Small intestine (tissue), 7 donors: Measurements from ENCODE around the gene SERPINA1. TPM values are rescaled to one million over a fixed set of nuclear protein-coding genes. Genes with fewer than 3 reads are reported as not detected.

Source experiments
- DNase-seq, 2 donors: peaks; one replicate each; pipeline versions ENCODE4 v3.0.0 to v3.0.0-alpha.2; 2013
- FAIRE-seq: peaks from 2 replicates; lab custom pipeline; 2012; peaks lifted over from hg19 to GRCh38; lab: Jason Lieb, UNC
- H3K27ac ChIP-seq, 3 donors: one replicate each; pipeline ENCODE4 v1.5.1; 2013; ENCODE audit warnings: low read length in 2 of 3, mild to moderate bottlenecking in 2 of 3, control low read depth in 1 of 3, inconsistent platforms in 1 of 3, low read depth in 1 of 3, moderate library complexity in 1 of 3
- H3K27me3 ChIP-seq, 3 donors: one replicate each; pipeline ENCODE4 v1.6.1; 2013; ENCODE audit warnings: low read length in 3 of 3, inconsistent platforms in 1 of 3; ENCODE audit not compliant: control insufficient read depth in 3 of 3, insufficient read depth in 3 of 3
- H3K36me3 ChIP-seq, 3 donors: one replicate each; pipeline ENCODE4 v1.6.1; 2013; ENCODE audit warnings: low read length in 3 of 3, inconsistent platforms in 1 of 3, low read depth in 1 of 3, mild to moderate bottlenecking in 1 of 3, moderate library complexity in 1 of 3; ENCODE audit not compliant: control insufficient read depth in 3 of 3, insufficient read depth in 2 of 3
- H3K4me1 ChIP-seq, 3 donors: one replicate each; pipeline ENCODE4 v1.6.1; 2013; ENCODE audit warnings: low read length in 2 of 3, inconsistent platforms in 1 of 3, low read depth in 1 of 3, mild to moderate bottlenecking in 1 of 3, moderate library complexity in 1 of 3; ENCODE audit not compliant: control insufficient read depth in 3 of 3, insufficient read depth in 2 of 3
- H3K4me3 ChIP-seq, 3 donors: one replicate each; pipeline ENCODE4 v1.5.1; 2013; ENCODE audit warnings: low read length in 3 of 3, control low read depth in 1 of 3, inconsistent platforms in 1 of 3, low read depth in 1 of 3, mild to moderate bottlenecking in 1 of 3, moderate library complexity in 1 of 3
- H3K9me3 ChIP-seq, 2 donors: one replicate each; pipeline ENCODE4 v1.6.1; 2013; ENCODE audit warnings: low read depth in 1 of 2, low read length in 1 of 2; ENCODE audit not compliant: control insufficient read depth in 2 of 2, insufficient read depth in 1 of 2
- WGBS, 3 donors: extraction: QIAGEN DNeasy Blood & Tissue Kit; methylation state at CpG; one replicate each; pipeline ENCODE4 v1.1.7; 2013; 5-methylcytosine and 5-hydroxymethylcytosine counted together
- polyA plus RNA-seq, 4 donors: library from polyadenylated mRNA; stranded (reverse) in 3 of 4; unstranded in 1 of 4; fragments of 200-250 nt in 3 of 4; fragments of 120-200 nt in 1 of 4; gene quantifications; one replicate each; pipeline versions ENCODE4 v1.2.1 to v1.2.3, GENCODE V29; 2013
- donor health status: healthy with polysubstance abuse.
- donor health status: control.
- donor health status: control.
- donor health status: Bipolar disorder and iron deficiency.
- donor health status: healthy.

The SERPINA1 gene
- polyA plus RNA-seq, 4 donors: 204 to 3,497 (median 330) TPM

- DNase-seq: no peak
- Histone ChIP-seq H3K36me3 (peaks cover 0 to 46% (median 0%) of the 10 kb centered on the region in 3 donors), H3K27ac (peak overlapping the region in 1 of 3 donors; percentile 57), H3K9me3 (no peaks in the 10 kb centered on the region), H3K4me1 (peaks cover 0 to 32% (median 2%) of the 10 kb centered on the region in 3 donors), H3K27me3 (no peaks in the 10 kb centered on the region), H3K4me3 (peak overlapping the region in 1 of 3 donors; percentile 13)
- no peak for FAIRE-seq
- 61 to 90% (median 72%) methylated on average over 7 of the region's 7 CpGs for WGBS, 3 donors
These were observed 4.1 kb downstream of the SERPINA1 start for GRCh38 chr14:94384342-94384741.

DNA sequence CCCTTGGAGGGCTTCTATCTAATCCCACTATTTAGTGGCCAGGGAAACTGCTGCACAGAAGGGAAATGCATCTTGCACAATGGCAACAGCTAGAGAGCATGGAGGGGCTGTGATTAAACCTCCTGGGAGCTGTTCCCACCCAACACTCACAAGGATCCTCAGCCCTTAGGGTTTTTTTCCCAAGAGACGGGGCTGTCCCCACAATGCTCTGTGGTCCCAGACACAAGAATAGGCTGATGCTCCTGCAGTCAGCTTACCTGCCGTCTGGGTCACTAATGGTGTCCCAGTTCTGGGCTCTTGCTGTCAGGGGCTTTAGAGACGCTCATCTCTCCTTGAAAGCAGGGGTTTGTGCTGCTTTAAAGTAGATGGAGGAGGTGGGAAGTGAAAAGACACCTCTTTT, 4.6 kb downstream of the SERPINA1 start:
- Histone ChIP-seq H3K4me1 (peaks cover 0 to 27% (median 2%) of the 10 kb centered on the region in 3 donors), H3K27me3 (no peaks in the 10 kb centered on the region), H3K27ac (peak overlapping the region in 1 of 3 donors; percentile 57), H3K9me3 (no peaks in the 10 kb centered on the region), H3K4me3 (peak overlapping the region in 1 of 3 donors; percentile 13), H3K36me3 (peaks cover 0 to 52% (median 0%) of the 10 kb centered on the region in 3 donors)
- FAIRE-seq: no peak
- WGBS, 3 donors: 81 to 91% (median 90%) methylated on average over 3 of the region's 3 CpGs
- no peak for DNase-seq

DNA sequence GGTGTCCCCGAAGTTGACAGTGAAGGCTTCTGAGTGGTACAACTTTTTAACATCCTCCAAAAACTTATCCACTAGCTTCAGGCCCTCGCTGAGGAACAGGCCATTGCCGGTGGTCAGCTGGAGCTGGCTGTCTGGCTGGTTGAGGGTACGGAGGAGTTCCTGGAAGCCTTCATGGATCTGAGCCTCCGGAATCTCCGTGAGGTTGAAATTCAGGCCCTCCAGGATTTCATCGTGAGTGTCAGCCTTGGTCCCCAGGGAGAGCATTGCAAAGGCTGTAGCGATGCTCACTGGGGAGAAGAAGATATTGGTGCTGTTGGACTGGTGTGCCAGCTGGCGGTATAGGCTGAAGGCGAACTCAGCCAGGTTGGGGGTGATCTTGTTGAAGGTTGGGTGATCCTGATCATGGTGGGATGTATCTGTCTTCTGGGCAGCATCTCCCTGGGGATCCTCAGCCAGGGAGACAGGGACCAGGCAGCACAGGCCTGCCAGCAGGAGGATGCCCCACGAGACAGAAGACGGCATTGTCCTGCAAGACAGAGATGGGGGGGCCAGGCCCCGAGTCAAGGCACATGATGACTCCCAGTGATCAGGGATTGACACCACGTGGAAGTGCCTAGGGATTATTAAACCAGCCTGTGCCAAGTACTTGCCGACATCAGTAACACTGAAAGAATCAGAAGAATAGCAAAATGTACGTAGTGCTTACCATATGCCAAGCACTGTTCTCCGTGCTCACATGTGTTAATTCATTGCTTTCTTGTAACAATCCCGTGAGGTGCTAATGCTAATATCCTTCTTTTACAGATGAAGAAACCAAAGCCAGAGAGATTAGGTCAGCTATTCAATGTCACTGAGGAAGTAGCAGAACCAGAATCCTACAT, 5.4 kb downstream of the SERPINA1 start:
- Histone ChIP-seq H3K36me3 (peaks cover 0 to 60% (median 0%) of the 10 kb centered on the region in 3 donors), H3K27ac (no peak overlapping the region), H3K4me1 (peaks cover 0 to 25% (median 2%) of the 10 kb centered on the region in 3 donors), H3K4me3 (peak overlapping the region in 1 of 3 donors; percentile 13), H3K9me3 (no peaks in the 10 kb centered on the region), H3K27me3 (no peaks in the 10 kb centered on the region)
- FAIRE-seq: no peak
- no peak for DNase-seq
- WGBS, 3 donors: 86 to 94% (median 88%) methylated on average over 18 of the region's 18 CpGs

- H3K36me3 ChIP-seq: peaks cover 0 to 67% (median 0%) of the 10 kb centered on the region in 3 donors
- peaks cover 0 to 25% (median 2%) of the 10 kb centered on the region in 3 donors for H3K4me1 ChIP-seq
- FAIRE-seq (no peak), DNase-seq (no peak)
- H3K4me3 ChIP-seq: no peak overlapping the region
- no peaks in the 10 kb centered on the region for H3K27me3 ChIP-seq
- WGBS, 3 donors: 82 to 87% (median 85%) methylated on average over 4 of the region's 4 CpGs
- no peak overlapping the region for H3K27ac ChIP-seq
- H3K9me3 ChIP-seq: no peaks in the 10 kb centered on the region
These were observed 6.2 kb downstream of the SERPINA1 start for GRCh38 chr14:94382099-94382715.

DNA sequence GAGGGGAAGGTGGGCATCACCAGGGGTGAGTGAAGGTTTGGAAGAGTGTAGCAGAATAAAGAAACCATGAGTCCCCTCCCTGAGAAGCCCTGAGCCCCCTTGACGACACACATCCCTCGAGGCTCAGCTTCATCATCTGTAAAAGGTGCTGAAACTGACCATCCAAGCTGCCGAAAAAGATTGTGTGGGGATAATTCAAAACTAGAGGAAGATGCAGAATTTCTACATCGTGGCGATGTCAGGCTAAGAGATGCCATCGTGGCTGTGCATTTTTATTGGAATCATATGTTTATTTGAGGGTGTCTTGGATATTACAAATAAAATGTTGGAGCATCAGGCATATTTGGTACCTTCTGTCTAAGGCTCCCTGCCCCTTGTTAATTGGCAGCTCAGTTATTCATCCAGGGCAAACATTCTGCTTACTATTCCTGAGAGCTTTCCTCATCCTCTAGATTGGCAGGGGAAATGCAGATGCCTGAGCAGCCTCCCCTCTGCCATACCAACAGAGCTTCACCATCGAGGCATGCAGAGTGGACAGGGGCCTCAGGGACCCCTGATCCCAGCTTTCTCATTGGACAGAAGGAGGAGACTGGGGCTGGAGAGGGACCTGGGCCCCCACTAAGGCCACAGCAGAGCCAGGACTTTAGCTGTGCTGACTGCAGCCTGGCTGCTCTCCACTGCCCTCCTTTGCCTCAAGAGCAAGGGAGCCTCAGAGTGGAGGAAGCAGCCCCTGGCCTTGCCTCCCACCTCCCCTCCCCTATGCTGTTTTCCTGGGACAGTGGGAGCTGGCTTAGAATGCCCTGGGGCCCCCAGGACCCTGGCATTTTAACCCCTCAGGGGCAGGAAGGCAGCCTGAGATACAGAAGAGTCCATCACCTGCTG, 7.0 kb downstream of the SERPINA1 start:
- H3K4me1 ChIP-seq: peaks cover 0 to 23% (median 2%) of the 10 kb centered on the region in 3 donors
- WGBS, 3 donors: 81 to 83% (median 82%) methylated on average over 7 of the region's 7 CpGs
- H3K9me3 ChIP-seq: no peaks in the 10 kb centered on the region
- H3K27me3 ChIP-seq: no peaks in the 10 kb centered on the region
- H3K27ac ChIP-seq: no peak overlapping the region
- DNase-seq: no peak
- H3K4me3 ChIP-seq: no peak overlapping the region
- FAIRE-seq: no peak
- H3K36me3 ChIP-seq: peaks cover 0 to 68% (median 0%) of the 10 kb centered on the region in 3 donors

GRCh38 chr14:94380225-94381148, 7.9 kb downstream of the SERPINA1 start:
- H3K36me3 ChIP-seq: peaks cover 0 to 65% (median 0%) of the 10 kb centered on the region in 3 donors
- H3K9me3 ChIP-seq: no peaks in the 10 kb centered on the region
- H3K27ac ChIP-seq: no peak overlapping the region
- WGBS, 3 donors: 78 to 86% (median 84%) methylated on average over 16 of the region's 16 CpGs
- DNase-seq: no peak
- no peaks in the 10 kb centered on the region for H3K27me3 ChIP-seq
- H3K4me3 ChIP-seq: no peak overlapping the region
- peaks cover 0 to 19% (median 0%) of the 10 kb centered on the region in 3 donors for H3K4me1 ChIP-seq
- no peak for FAIRE-seq

- 71 to 81% (median 78%) methylated on average over 16 of the region's 16 CpGs for WGBS, 3 donors
- Histone ChIP-seq H3K4me1 (peaks cover 0 to 15% (median 0%) of the 10 kb centered on the region in 3 donors), H3K27me3 (no peaks in the 10 kb centered on the region), H3K9me3 (no peaks in the 10 kb centered on the region), H3K4me3 (no peak overlapping the region), H3K36me3 (peaks cover 0 to 65% (median 0%) of the 10 kb centered on the region in 3 donors), H3K27ac (no peak overlapping the region)
- no peak for DNase-seq
- FAIRE-seq: no peak
These were observed 8.8 kb downstream of the SERPINA1 start for GRCh38 chr14:94379291-94380224.
